Mesendoderm (in vitro differentiated cells): ENCODE measurements around the gene GFRAL.

Experiments
- DNase-seq: peaks from one replicate; pipeline ENCODE4 v3.0.0; 2013
- H2AK5ac ChIP-seq: 2 replicates; pipeline ENCODE4 v1.6.1; 2013; ENCODE audit warnings: low read length, inconsistent platforms
- H2BK120ac ChIP-seq: 2 replicates; pipeline ENCODE4 v1.6.1; 2013; ENCODE audit warnings: low read depth, mild to moderate bottlenecking, low read length, moderate library complexity, mixed read lengths
- H2BK15ac ChIP-seq: replicated peaks from 2 replicates; pipeline ENCODE4 v1.6.1; 2013; ENCODE audit warnings: low read depth, mild to moderate bottlenecking, moderate library complexity
- H2BK5ac ChIP-seq: 2 replicates; pipeline ENCODE4 v1.6.1; 2013; ENCODE audit warnings: low read length, inconsistent platforms
- H3K18ac ChIP-seq: 2 replicates; pipeline ENCODE4 v1.6.1; 2013; ENCODE audit warnings: mild to moderate bottlenecking, low read length, mixed read lengths
- H3K23ac ChIP-seq: one replicate; pipeline ENCODE4 v1.6.1; 2013; ENCODE audit warnings: low read length
- H3K27ac ChIP-seq: 2 replicates; pipeline ENCODE4 v1.5.1; 2013; ENCODE audit warnings: low read depth, mild to moderate bottlenecking, inconsistent platforms, low read length, moderate library complexity
- H3K27me3 ChIP-seq: 2 replicates; pipeline ENCODE4 v1.6.1; 2013; ENCODE audit warnings: low read length, control low read depth, mild to moderate bottlenecking, inconsistent platforms; ENCODE audit not compliant: insufficient read depth, poor library complexity
- H3K36me3 ChIP-seq: 2 replicates; pipeline ENCODE4 v1.6.1; 2013; ENCODE audit warnings: low read length, inconsistent platforms; ENCODE audit not compliant: control insufficient read depth, insufficient read depth
- H3K4ac ChIP-seq: one replicate; pipeline ENCODE4 v1.6.1; 2013; ENCODE audit warnings: low read depth, mild to moderate bottlenecking, low read length, moderate library complexity
- H3K4me1 ChIP-seq: 2 replicates; pipeline ENCODE4 v1.6.1; 2013; ENCODE audit warnings: low read depth, low read length, inconsistent platforms; ENCODE audit not compliant: control insufficient read depth
- H3K4me2 ChIP-seq: 2 replicates; pipeline ENCODE4 v1.6.1; 2013; ENCODE audit warnings: low read length
- H3K4me3 ChIP-seq: 2 replicates; pipeline ENCODE4 v1.5.1; 2013; ENCODE audit warnings: mild to moderate bottlenecking, low read length
- H3K56ac ChIP-seq: one replicate; pipeline ENCODE4 v1.6.1; 2013; ENCODE audit warnings: low read length
- H3K79me1 ChIP-seq: 2 replicates; pipeline ENCODE4 v1.6.1; 2013; ENCODE audit warnings: low read length, inconsistent platforms
- H3K79me2 ChIP-seq: 2 replicates; pipeline ENCODE4 v1.6.1; 2013; ENCODE audit warnings: mild to moderate bottlenecking, low read length; ENCODE audit not compliant: control insufficient read depth, insufficient read depth
- H3K9ac ChIP-seq: 2 replicates; pipeline ENCODE4 v1.6.1; 2013; ENCODE audit warnings: low read length, inconsistent platforms
- H4K5ac ChIP-seq: one replicate; pipeline ENCODE4 v1.6.1; 2013; ENCODE audit warnings: low read length
- H4K8ac ChIP-seq: one replicate; pipeline ENCODE4 v1.6.1; 2013; ENCODE audit warnings: low read depth, mild to moderate bottlenecking, control low read depth, low read length, moderate library complexity
- WGBS: extraction: QIAGEN DNeasy Blood & Tissue Kit; methylation state at CpG from one replicate; pipeline ENCODE4 v1.1.7; 2013; ENCODE audit warnings: low lambda C conversion rate, missing lambda C conversion rate; ENCODE audit not compliant: insufficient coverage; ENCODE audit errors: extremely low coverage; 5-methylcytosine and 5-hydroxymethylcytosine counted together

Gene GFRAL

DNA sequence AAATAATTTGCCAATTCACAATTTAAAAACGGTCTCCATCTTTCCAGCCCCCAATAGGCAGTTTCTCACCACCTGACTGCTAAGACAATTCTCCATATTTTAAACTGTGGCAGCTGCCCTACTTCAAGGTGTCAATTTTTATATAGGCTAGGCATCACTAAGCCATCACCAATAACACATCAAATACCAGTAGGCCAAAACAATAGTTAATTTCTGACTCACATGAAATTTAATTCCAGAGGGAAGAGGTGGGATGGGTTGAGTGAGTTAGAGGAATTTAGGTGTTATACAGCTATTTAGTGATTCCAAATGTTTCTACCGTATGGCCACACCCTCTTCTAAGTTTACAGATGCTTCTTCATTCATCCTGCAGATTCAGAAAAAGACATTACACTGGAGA, 49.9 kb downstream of the GFRAL start:
- Histone ChIP-seq H3K79me1 (no peaks in the 10 kb centered on the region), H3K4me1 (no peaks in the 10 kb centered on the region), H4K5ac (no peak overlapping the region), H2BK120ac (no peak overlapping the region), H3K18ac (no peak overlapping the region), H3K4me3 (no peak overlapping the region), H2BK5ac (no peak overlapping the region), H3K79me2 (no peaks in the 10 kb centered on the region), H3K4ac (no peak overlapping the region), H3K27me3 (no peaks in the 10 kb centered on the region), H3K27ac (no peak overlapping the region), H4K8ac (no peak overlapping the region), H3K23ac (no peak overlapping the region), H3K4me2 (no peak overlapping the region), H3K56ac (no peak overlapping the region), H2AK5ac (no peak overlapping the region), H2BK15ac (no peak overlapping the region), H3K9ac (no peak overlapping the region), H3K36me3 (no peaks in the 10 kb centered on the region)
- WGBS = no CpG with 5 or more reads among the region's 2 CpGs
- DNase-seq = no peak

DNA sequence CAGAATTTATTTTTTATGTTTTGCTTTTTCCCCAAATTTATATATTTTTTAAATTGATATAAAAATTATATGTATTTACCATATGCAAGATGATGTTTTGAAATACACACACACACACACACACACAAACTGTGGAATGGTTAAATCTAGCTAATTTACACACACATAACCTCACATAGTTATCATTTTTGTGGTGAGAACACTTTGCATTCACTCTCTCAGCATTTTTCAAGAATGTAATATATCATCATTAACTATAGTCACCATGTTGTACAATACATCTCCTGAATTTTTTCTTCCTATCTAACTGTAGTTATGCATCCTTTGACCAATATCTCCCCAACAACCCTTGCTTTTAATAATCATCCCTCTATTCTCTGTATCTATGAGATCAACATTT, 52.2 kb downstream of the GFRAL start:
- Histone ChIP-seq H2BK120ac (no peak overlapping the region), H3K23ac (no peak overlapping the region), H3K18ac (no peak overlapping the region), H3K56ac (no peak overlapping the region), H2AK5ac (no peak overlapping the region), H3K79me1 (no peaks in the 10 kb centered on the region), H4K8ac (no peak overlapping the region), H2BK5ac (no peak overlapping the region), H3K36me3 (no peaks in the 10 kb centered on the region), H4K5ac (no peak overlapping the region), H3K27me3 (no peaks in the 10 kb centered on the region), H3K9ac (no peak overlapping the region), H2BK15ac (no peak overlapping the region), H3K4me2 (no peak overlapping the region), H3K4me3 (no peak overlapping the region), H3K79me2 (no peaks in the 10 kb centered on the region), H3K4me1 (no peaks in the 10 kb centered on the region), H3K4ac (no peak overlapping the region), H3K27ac (no peak overlapping the region)
- no peak for DNase-seq

DNA sequence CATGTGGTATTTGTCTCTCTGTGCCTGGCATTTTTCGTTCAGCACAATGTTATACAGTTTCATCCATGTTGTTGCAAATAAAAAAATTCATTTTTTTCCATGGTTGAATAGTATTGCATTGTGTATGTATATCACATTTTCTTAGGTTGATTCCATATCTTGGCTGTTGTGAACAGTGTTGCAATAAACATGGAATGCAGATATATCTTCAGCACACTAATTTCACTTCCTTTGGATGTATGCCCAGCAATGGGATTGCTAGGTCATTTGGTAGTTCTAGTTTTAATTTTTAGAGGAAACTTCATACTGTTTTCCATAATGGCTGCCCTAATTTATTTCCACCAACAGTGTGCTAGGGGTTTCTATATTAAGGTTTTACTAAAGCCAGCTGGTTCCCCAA, 52.6 kb downstream of the GFRAL start:
- no peak overlapping the region for H3K18ac ChIP-seq
- H2BK120ac ChIP-seq = no peak overlapping the region
- no peak overlapping the region for H3K4me2 ChIP-seq
- no peaks in the 10 kb centered on the region for H3K36me3 ChIP-seq
- H3K27ac ChIP-seq = no peak overlapping the region
- no peaks in the 10 kb centered on the region for H3K27me3 ChIP-seq
- DNase-seq = no peak
- no peak overlapping the region for H4K8ac ChIP-seq
- H3K79me2 ChIP-seq = no peaks in the 10 kb centered on the region
- H4K5ac ChIP-seq = no peak overlapping the region
- no peak overlapping the region for H3K4me3 ChIP-seq
- no peak overlapping the region for H3K23ac ChIP-seq
- H3K4me1 ChIP-seq = no peaks in the 10 kb centered on the region
- no peak overlapping the region for H3K4ac ChIP-seq
- no peak overlapping the region for H2BK5ac ChIP-seq
- no peak overlapping the region for H2AK5ac ChIP-seq
- WGBS = no CpG with 5 or more reads among the region's 1 CpG
- no peak overlapping the region for H2BK15ac ChIP-seq
- no peak overlapping the region for H3K56ac ChIP-seq
- H3K79me1 ChIP-seq = no peaks in the 10 kb centered on the region
- no peak overlapping the region for H3K9ac ChIP-seq

DNA sequence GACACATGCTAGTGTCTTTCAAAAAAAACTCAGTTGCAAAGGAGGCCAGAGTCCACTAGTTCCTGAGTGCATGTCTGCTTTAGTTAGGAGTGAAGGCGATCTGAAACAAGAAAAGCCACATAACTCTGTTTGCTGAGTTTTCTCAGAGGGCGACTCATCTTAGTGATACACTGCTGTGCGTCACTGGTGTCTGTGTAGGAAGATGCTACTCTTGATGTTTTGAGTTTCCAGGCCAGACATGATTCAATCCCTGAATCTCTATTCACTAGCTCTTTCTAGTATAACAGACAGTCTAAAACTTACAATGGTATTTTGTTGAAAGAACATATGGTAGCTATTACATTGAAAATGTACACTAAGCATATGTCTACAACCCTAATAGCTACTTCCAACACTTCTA, 60.9 kb downstream of the GFRAL start:
- Histone ChIP-seq H3K27me3 (no peaks in the 10 kb centered on the region), H4K8ac (no peak overlapping the region), H3K36me3 (no peaks in the 10 kb centered on the region), H3K18ac (no peak overlapping the region), H2BK15ac (no peak overlapping the region), H3K9ac (no peak overlapping the region), H3K23ac (no peak overlapping the region), H3K56ac (no peak overlapping the region), H2BK120ac (no peak overlapping the region), H3K4ac (no peak overlapping the region), H3K4me1 (no peaks in the 10 kb centered on the region), H2AK5ac (no peak overlapping the region), H3K79me1 (no peaks in the 10 kb centered on the region), H3K4me3 (no peak overlapping the region), H3K4me2 (no peak overlapping the region), H3K79me2 (no peaks in the 10 kb centered on the region), H4K5ac (no peak overlapping the region), H2BK5ac (no peak overlapping the region), H3K27ac (no peak overlapping the region)
- DNase-seq = no peak
- WGBS = no CpG with 5 or more reads among the region's 3 CpGs

DNA sequence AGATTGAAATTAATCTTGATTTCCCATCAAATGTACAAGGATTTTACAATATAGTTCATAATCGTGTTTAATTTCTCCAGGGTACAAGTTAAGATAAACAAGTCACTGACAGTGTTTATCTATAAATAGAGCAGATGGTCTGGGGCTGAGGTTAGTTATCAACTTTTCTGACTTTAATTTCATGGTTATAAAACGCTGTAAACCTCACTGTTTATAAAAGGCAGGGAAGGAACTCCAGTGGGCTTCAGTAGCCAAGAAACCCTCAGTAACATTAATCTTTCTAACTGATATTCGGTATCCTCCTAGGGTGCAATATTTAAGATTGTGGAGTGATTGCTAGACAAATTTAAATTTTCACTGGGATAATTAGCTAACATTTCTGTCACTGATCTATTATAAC, 68.6 kb downstream of the GFRAL start:
- no peak overlapping the region for H3K4me2 ChIP-seq
- H3K36me3 ChIP-seq = no peaks in the 10 kb centered on the region
- no peak overlapping the region for H3K56ac ChIP-seq
- H3K4me3 ChIP-seq = no peak overlapping the region
- no peak overlapping the region for H3K4ac ChIP-seq
- no peaks in the 10 kb centered on the region for H3K79me2 ChIP-seq
- no peak overlapping the region for H2AK5ac ChIP-seq
- H3K27ac ChIP-seq = no peak overlapping the region
- H4K5ac ChIP-seq = no peak overlapping the region
- H3K9ac ChIP-seq = no peak overlapping the region
- H2BK15ac ChIP-seq = no peak overlapping the region
- H3K18ac ChIP-seq = no peak overlapping the region
- H4K8ac ChIP-seq = no peak overlapping the region
- no peak overlapping the region for H2BK120ac ChIP-seq
- H3K23ac ChIP-seq = no peak overlapping the region
- H3K4me1 ChIP-seq = no peaks in the 10 kb centered on the region
- DNase-seq = no peak
- no peak overlapping the region for H2BK5ac ChIP-seq
- no peaks in the 10 kb centered on the region for H3K27me3 ChIP-seq
- no CpG with 5 or more reads among the region's 3 CpGs for WGBS
- no peaks in the 10 kb centered on the region for H3K79me1 ChIP-seq

DNA sequence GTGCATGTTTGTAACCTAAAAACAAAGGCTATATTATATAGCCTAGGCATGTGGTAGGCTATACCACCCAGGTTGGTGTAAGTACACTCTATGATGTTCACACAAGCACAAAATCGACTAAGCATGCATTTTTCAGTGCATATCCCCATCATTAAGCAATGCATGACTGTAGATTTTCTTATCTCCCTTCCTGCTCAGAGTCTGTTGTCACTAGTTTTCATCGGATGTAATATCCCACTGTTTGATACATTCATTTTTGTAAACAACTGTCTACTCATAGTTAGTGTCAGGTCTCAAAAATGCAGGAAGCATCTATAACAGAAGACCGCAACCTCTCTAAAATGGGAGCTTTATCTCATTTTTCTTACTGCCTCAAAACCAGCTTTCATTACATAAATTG, 70.7 kb downstream of the GFRAL start:
- no peak overlapping the region for H3K4me3 ChIP-seq
- H3K9ac ChIP-seq = no peak overlapping the region
- H3K56ac ChIP-seq = no peak overlapping the region
- no peak overlapping the region for H2BK120ac ChIP-seq
- H3K27ac ChIP-seq = no peak overlapping the region
- H2BK5ac ChIP-seq = no peak overlapping the region
- no peak overlapping the region for H4K5ac ChIP-seq
- H3K79me2 ChIP-seq = no peaks in the 10 kb centered on the region
- H3K4ac ChIP-seq = no peak overlapping the region
- H3K4me1 ChIP-seq = no peaks in the 10 kb centered on the region
- no peak overlapping the region for H2BK15ac ChIP-seq
- H2AK5ac ChIP-seq = no peak overlapping the region
- H3K4me2 ChIP-seq = no peak overlapping the region
- no peaks in the 10 kb centered on the region for H3K79me1 ChIP-seq
- no CpG with 5 or more reads among the region's 3 CpGs for WGBS
- H3K23ac ChIP-seq = no peak overlapping the region
- no peak for DNase-seq
- no peak overlapping the region for H4K8ac ChIP-seq
- H3K18ac ChIP-seq = no peak overlapping the region
- H3K27me3 ChIP-seq = no peaks in the 10 kb centered on the region
- H3K36me3 ChIP-seq = no peaks in the 10 kb centered on the region
